Measurements from ENCODE around the gene WDR90. TPM values are rescaled to one million over a fixed set of nuclear protein-coding genes. Genes with fewer than 3 reads are reported as not detected.

Gene WDR90
- total RNA-seq, 1 donor from 2014 or later = 102 TPM

DNA sequence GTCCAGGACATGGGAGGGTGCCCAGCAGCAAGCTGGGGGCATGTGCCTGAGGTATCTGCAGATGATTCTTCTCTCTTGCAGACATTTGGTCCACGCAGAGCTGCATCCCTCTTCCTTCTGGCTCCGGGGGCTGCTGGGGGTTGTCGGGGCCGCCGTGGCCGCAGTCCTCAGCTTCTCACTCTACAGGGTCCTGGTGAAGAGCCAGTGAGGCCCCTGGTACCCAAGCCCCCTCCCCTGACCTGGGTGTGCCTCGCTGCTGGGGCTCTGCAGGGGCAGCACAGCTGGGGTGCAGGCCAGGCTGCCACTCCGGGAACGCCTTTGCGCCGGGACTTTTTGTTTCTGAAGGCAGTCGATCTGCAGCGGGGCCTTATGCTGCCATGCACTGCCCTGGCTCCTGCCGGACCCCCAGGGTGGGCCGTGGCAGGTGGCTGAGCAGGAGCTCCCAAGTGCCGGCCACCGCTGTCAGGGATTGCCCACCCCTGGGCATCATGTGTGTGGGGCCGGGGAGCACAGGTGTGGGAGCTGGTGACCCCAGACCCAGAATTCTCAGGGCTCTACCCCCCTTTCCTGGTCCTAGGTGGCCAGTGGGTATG is 24.3 kb downstream of the WDR90 start:
- DNase-seq (ENCODE audit: extremely low spot score, unreplicated experiment) = no peak
- H3K27me3 Mint-ChIP-seq = peaks cover 5% of the 10 kb centered on the region
- no peak overlapping the region for H3K4me3 Mint-ChIP-seq
- H3K36me3 Mint-ChIP-seq = no peaks in the 10 kb centered on the region
- no peaks in the 10 kb centered on the region for H3K4me1 Mint-ChIP-seq (ENCODE audit: unreplicated experiment)
- H3K9me3 Mint-ChIP-seq = no peaks in the 10 kb centered on the region
- H3K27ac Mint-ChIP-seq = no peak overlapping the region
- TF ChIP-seq, protein P1, sequence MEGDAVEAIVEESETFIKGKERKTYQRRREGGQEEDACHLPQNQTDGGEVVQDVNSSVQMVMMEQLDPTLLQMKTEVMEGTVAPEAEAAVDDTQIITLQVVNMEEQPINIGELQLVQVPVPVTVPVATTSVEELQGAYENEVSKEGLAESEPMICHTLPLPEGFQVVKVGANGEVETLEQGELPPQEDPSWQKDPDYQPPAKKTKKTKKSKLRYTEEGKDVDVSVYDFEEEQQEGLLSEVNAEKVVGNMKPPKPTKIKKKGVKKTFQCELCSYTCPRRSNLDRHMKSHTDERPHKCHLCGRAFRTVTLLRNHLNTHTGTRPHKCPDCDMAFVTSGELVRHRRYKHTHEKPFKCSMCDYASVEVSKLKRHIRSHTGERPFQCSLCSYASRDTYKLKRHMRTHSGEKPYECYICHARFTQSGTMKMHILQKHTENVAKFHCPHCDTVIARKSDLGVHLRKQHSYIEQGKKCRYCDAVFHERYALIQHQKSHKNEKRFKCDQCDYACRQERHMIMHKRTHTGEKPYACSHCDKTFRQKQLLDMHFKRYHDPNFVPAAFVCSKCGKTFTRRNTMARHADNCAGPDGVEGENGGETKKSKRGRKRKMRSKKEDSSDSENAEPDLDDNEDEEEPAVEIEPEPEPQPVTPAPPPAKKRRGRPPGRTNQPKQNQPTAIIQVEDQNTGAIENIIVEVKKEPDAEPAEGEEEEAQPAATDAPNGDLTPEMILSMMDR (conservative IDR thresholded peaks at IDR 0.05) = no peak

DNA sequence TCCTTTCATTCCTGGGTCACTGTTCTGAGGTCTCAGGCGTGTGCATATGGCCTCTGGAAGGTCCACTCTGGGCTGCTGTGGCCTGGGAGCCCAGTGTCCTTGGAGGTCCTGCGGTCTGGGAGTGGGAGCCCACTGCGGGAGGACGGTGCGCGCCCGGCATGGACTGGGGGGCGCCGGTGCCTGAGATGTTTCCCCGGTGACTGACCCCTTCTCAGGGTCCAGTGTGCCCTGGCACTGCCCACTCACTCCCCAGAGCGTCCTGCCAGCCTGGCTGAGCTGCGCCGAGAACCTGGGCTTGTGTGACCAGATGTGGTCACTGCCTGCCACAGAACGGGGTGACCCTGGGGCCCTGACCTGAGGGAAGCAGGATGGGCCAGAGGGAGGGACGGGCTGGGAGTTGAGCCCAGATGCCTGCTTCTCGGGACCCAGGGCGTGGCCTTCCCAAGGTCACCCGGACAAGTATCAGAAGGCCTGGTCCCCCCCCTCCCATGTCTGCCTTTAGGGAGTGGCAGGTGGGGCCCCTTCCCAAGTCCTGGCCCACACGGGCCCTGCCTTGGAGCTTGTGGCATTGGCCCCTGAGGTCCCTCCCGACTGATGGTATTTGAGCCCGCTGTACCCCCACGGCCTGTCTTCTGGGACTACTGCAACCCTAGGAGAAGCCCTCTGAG is 25.2 kb downstream of the WDR90 start:
- DNase-seq (ENCODE audit: extremely low spot score, unreplicated experiment) = no peak
- TF ChIP-seq, protein P1 (conservative IDR thresholded peaks at IDR 0.05) = no peak
- Mint-ChIP-seq H3K9me3 (no peaks in the 10 kb centered on the region), H3K27me3 (peaks cover 5% of the 10 kb centered on the region), H3K4me3 (peak overlapping the region; percentile 69), H3K4me1 (ENCODE audit: unreplicated experiment) (no peaks in the 10 kb centered on the region), H3K27ac (no peak overlapping the region), H3K36me3 (no peaks in the 10 kb centered on the region)

DNA sequence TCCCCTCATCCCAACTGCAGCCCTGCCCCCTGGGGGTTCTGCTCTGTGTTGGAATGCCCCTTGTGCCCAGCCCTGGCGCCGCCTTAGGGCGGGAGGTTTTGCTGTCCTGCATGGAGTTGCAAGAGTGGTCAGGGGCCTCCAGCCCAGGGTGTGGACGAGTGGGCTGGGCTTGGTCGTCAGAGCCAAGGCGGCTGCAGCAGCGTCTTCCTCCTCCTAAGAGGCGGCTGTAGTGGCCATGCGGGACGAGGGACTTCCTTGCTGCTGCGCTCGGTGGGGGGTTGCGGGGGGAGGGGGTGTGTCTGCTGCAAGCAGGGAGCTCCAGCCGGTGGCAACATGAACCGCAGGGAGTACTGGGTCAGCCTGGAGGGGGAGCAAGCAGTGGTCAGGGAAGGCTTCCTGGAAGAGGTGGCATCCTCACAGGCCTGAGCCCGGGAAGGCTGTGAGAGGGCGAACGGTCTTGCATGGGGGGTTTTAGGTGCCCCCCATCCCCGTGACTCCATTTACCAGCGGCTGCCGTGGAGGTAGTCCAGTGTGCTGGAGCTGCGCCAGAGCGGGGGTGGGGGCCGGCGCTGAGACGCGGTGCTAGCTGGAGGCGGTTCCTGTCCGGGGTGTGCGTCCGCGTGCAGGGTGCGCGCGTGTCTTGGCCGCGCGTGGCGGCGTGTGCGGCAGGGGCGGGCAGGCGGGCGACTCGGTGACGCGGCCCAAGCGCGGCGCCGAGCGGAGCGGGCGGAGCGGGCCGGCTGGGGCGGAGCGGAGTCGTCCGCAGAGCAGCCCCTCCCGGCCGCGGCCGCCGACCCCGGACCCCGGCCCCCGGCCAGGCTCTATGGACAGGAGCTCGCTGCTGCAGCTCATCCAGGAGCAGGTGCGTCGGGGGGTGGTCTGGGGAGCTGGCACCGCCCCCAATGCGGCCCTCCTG is 26.1 kb downstream of the WDR90 start, which contains the start of gene RHBDL1:
TSS of gene RHBDL1 (plus strand) at position 704 of the 916 bp plus-strand sequence. CDS start at position 824, 120 bp downstream.
- peak within 1 kb of the TSS; percentile 29 for H3K27ac Mint-ChIP-seq

DNA sequence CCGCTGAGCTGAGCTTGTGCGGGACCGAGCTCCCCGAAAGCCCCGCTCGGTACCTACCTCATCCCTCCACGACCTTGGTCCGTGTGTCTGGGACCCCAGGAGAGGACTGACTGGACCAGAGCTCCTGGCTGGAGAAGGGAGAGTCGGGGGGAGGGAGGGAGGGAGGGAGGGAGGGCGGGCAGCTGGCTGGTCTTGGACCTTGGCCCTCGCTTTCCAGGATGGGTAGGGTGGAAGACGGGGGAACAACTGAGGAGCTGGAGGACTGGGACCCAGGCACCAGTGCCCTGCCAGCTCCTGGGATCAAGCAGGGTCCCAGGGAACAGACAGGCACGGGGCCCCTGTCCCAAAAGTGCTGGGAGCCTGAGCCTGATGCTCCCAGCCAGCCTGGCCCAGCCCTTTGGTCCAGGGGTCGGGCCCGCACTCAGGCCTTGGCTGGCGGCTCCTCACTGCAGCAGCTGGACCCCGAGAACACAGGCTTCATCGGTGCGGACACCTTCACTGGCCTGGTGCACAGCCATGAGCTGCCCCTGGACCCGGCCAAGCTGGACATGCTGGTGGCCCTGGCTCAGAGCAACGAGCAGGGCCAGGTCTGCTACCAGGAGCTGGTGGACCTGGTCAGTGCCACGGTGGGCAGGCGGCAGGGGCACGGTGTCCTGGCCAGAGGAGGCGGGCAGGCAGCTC is 26.9 kb downstream of the WDR90 start:
- Mint-ChIP-seq H3K27me3 (peaks cover 5% of the 10 kb centered on the region), H3K27ac (no peak overlapping the region), H3K36me3 (no peaks in the 10 kb centered on the region), H3K4me1 (ENCODE audit: unreplicated experiment) (no peaks in the 10 kb centered on the region), H3K4me3 (no peak overlapping the region), H3K9me3 (no peaks in the 10 kb centered on the region)
- no peak for DNase-seq (ENCODE audit: extremely low spot score, unreplicated experiment)
- TF ChIP-seq, protein P1 (conservative IDR thresholded peaks at IDR 0.05) = no peak

More for the DNA sequence above, 26.1 kb downstream of the WDR90 start, which contains the start of gene RHBDL1:
- H3K9me3 Mint-ChIP-seq = no peaks in the 10 kb centered on the region
- peak within 1 kb of the TSS; percentile 69 for H3K4me3 Mint-ChIP-seq
- TF ChIP-seq, protein P1 (conservative IDR thresholded peaks at IDR 0.05) = no peak
- H3K27me3 Mint-ChIP-seq = peaks cover 5% of the 10 kb centered on the region
- DNase-seq (ENCODE audit: extremely low spot score, unreplicated experiment) = no peak
- H3K36me3 Mint-ChIP-seq = no peaks in the 10 kb centered on the region
- no peaks in the 10 kb centered on the region for H3K4me1 Mint-ChIP-seq (ENCODE audit: unreplicated experiment)

DNA sequence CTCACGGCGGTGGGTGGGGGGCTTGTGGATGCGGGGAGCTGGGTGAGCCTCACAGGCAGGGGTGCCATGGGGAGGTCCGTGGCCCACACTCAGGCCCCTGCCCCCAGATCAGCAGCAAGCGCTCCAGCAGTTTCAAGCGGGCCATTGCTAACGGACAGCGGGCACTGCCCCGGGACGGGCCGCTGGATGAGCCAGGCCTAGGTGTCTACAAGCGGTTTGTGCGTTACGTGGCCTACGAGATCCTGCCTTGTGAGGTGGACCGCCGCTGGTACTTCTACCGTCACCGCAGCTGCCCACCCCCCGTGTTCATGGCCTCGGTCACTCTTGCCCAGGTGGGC is 27.4 kb downstream of the WDR90 start:
- Mint-ChIP-seq H3K27ac (no peak overlapping the region), H3K36me3 (no peaks in the 10 kb centered on the region), H3K4me1 (ENCODE audit: unreplicated experiment) (no peaks in the 10 kb centered on the region), H3K4me3 (no peak overlapping the region), H3K9me3 (no peaks in the 10 kb centered on the region), H3K27me3 (peaks cover 5% of the 10 kb centered on the region)
- TF ChIP-seq, protein P1 (conservative IDR thresholded peaks at IDR 0.05) = no peak
- no peak for DNase-seq (ENCODE audit: extremely low spot score, unreplicated experiment)
